ENCODE results near the gene MARCO.

The MARCO gene

DNA sequence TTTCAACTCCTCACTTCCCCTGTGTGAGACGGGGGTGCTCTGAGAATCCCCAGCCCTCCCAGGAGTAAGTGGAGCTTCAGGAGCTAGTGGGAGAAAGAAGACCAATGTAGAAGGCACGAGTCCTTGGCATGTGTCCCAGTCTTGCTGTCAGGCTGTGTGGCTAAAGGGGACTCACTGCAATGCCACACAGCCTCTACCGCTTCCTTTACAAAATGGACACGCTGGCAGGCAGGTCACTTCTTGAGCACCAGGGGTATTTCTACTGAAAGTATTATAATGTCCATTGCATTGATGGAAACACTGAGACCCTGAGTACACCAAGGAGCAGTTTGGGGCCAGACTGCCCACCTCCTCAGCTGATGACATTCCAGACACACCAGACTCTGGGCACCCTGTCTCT is 35.8 kb upstream of the MARCO start:
- no peak for TF ChIP-seq EZH2 (IDR thresholded peaks at IDR 0.05; ENCODE audit: borderline replicate concordance, low read length)
- TF ChIP-seq, protein P1, sequence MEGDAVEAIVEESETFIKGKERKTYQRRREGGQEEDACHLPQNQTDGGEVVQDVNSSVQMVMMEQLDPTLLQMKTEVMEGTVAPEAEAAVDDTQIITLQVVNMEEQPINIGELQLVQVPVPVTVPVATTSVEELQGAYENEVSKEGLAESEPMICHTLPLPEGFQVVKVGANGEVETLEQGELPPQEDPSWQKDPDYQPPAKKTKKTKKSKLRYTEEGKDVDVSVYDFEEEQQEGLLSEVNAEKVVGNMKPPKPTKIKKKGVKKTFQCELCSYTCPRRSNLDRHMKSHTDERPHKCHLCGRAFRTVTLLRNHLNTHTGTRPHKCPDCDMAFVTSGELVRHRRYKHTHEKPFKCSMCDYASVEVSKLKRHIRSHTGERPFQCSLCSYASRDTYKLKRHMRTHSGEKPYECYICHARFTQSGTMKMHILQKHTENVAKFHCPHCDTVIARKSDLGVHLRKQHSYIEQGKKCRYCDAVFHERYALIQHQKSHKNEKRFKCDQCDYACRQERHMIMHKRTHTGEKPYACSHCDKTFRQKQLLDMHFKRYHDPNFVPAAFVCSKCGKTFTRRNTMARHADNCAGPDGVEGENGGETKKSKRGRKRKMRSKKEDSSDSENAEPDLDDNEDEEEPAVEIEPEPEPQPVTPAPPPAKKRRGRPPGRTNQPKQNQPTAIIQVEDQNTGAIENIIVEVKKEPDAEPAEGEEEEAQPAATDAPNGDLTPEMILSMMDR (IDR thresholded peaks at IDR 0.05; ENCODE audit: low read length) = no peak
- Histone ChIP-seq H3K9ac (ENCODE audit: low read length) (no peak overlapping the region), H3K27me3 (ENCODE audit: insufficient read depth, low read length) (no peaks in the 10 kb centered on the region; the same call in 1 of the 2 replicates), H3K9me2 (ENCODE audit: low read depth, low read length) (no peaks in the 10 kb centered on the region), H4K20me1 (ENCODE audit: insufficient read depth, low read length) (no peaks in the 10 kb centered on the region), H3K9me3 (ENCODE audit: low read length) (no peaks in the 10 kb centered on the region), H3K4me1 (ENCODE audit: insufficient read depth, low read length, severe bottlenecking) (no peaks in the 10 kb centered on the region), H3K27ac (ENCODE audit: low read depth, low read length, poor library complexity, severe bottlenecking) (no peak overlapping the region), H2AFZ (ENCODE audit: low read length) (no peak overlapping the region), H3K4me3 (ENCODE audit: low read depth, low read length, poor library complexity, severe bottlenecking) (no peak overlapping the region), H3F3A (ENCODE audit: insufficient read depth, low read length) (no peaks in the 10 kb centered on the region), H3K36me3 (ENCODE audit: insufficient read depth, low read length) (no peaks in the 10 kb centered on the region), H3K79me2 (ENCODE audit: insufficient read depth, low read length) (no peaks in the 10 kb centered on the region), H3K4me2 (ENCODE audit: low read length) (no peak overlapping the region)

DNA sequence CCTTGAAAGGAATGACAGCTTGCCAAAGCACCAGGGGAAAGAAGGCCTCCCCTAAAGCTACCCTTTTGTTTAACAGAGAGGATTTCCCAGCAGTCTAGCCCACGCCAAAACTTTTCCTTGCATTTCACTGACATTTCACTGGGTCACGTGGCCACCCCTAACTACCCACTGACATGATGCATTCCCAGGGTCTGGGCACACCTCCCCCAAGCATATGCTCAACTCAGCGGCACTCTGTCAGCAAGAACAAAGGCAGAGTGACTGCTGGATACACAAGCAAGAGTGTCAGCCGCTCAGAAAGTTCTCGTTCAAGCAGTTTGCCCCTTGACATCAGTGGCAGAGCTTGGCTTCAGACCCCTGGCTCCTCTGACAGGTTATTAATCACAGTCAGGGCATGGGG is 34.2 kb upstream of the MARCO start:
- no peak overlapping the region for H3K9ac ChIP-seq (ENCODE audit: low read length)
- H2AFZ ChIP-seq (ENCODE audit: low read length) = no peak overlapping the region
- H3K79me2 ChIP-seq (ENCODE audit: insufficient read depth, low read length) = no peaks in the 10 kb centered on the region
- H3K9me3 ChIP-seq (ENCODE audit: low read length) = no peaks in the 10 kb centered on the region
- no peaks in the 10 kb centered on the region for H3F3A ChIP-seq (ENCODE audit: insufficient read depth, low read length)
- no peaks in the 10 kb centered on the region for H3K9me2 ChIP-seq (ENCODE audit: low read depth, low read length)
- H3K4me2 ChIP-seq (ENCODE audit: low read length) = no peak overlapping the region
- no peaks in the 10 kb centered on the region; the same call in 1 of the 2 replicates for H3K27me3 ChIP-seq (ENCODE audit: insufficient read depth, low read length)
- H3K4me3 ChIP-seq (ENCODE audit: low read depth, low read length, poor library complexity, severe bottlenecking) = no peak overlapping the region
- H3K4me1 ChIP-seq (ENCODE audit: insufficient read depth, low read length, severe bottlenecking) = no peaks in the 10 kb centered on the region
- H3K27ac ChIP-seq (ENCODE audit: low read depth, low read length, poor library complexity, severe bottlenecking) = no peak overlapping the region
- H3K36me3 ChIP-seq (ENCODE audit: insufficient read depth, low read length) = no peaks in the 10 kb centered on the region
- H4K20me1 ChIP-seq (ENCODE audit: insufficient read depth, low read length) = no peaks in the 10 kb centered on the region
- no peak for TF ChIP-seq EZH2 (IDR thresholded peaks at IDR 0.05; ENCODE audit: borderline replicate concordance, low read length)
- TF ChIP-seq, protein P1 (IDR thresholded peaks at IDR 0.05; ENCODE audit: low read length) = no peak

DNA sequence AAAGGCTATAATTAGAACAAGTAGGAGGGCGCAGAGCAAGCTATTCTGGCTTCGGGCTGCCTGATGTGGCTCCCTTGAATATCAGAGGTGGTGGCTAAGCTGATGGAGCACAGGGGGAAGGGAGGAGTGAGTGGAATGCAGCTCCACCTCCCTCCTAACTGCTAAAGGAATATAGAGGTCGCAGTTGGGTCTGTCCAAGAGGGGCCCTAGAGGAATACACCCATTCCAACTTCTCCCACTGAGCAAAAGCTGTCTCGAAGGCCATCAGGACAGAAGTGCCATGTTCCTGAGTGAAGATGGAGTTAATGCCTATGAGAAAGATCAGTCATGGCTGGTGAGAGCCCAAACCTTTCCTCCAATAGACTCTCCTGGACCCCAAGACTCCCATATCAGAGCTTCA is 32.8 kb upstream of the MARCO start:
- Histone ChIP-seq H3K36me3 (ENCODE audit: insufficient read depth, low read length) (no peaks in the 10 kb centered on the region), H3K79me2 (ENCODE audit: insufficient read depth, low read length) (no peaks in the 10 kb centered on the region), H3K4me1 (ENCODE audit: insufficient read depth, low read length, severe bottlenecking) (no peaks in the 10 kb centered on the region), H3K27ac (ENCODE audit: low read depth, low read length, poor library complexity, severe bottlenecking) (no peak overlapping the region), H3F3A (ENCODE audit: insufficient read depth, low read length) (no peaks in the 10 kb centered on the region), H3K9me3 (ENCODE audit: low read length) (no peaks in the 10 kb centered on the region), H2AFZ (ENCODE audit: low read length) (no peak overlapping the region), H3K4me2 (ENCODE audit: low read length) (no peak overlapping the region), H3K9me2 (ENCODE audit: low read depth, low read length) (no peaks in the 10 kb centered on the region), H3K9ac (ENCODE audit: low read length) (no peak overlapping the region), H3K27me3 (ENCODE audit: insufficient read depth, low read length) (no peaks in the 10 kb centered on the region; the same call in 1 of the 2 replicates), H3K4me3 (ENCODE audit: low read depth, low read length, poor library complexity, severe bottlenecking) (no peak overlapping the region), H4K20me1 (ENCODE audit: insufficient read depth, low read length) (no peaks in the 10 kb centered on the region)
- TF ChIP-seq, protein P1 (IDR thresholded peaks at IDR 0.05; ENCODE audit: low read length) = no peak
- TF ChIP-seq EZH2 (IDR thresholded peaks at IDR 0.05; ENCODE audit: borderline replicate concordance, low read length) = no peak

Measured in OCI-LY1 (cell line).